ENCODE measurements around the gene SP140.

DNA sequence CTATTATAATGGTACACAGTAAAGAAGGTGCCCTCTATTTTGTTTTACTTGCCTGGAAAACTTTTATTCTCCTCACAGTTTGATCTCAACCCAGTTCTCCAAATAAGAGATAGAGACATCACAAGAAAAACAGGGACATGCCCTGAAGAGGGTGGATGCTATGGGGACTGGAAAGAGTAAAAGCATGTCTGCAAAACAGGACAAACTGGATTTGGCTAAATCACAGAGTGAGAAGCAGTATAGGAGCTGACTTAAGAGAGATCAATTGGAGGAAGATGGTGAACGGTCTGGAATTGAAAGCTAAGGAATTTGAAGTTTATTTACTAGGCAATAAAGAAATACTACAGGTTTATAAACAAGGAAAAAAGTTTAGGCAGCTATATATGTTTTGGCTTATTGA is 134.5 kb downstream of the SP140 start:
- no peak for TF ChIP-seq EZH2phosphoT487 (IDR thresholded peaks at IDR 0.05; ENCODE audit: insufficient read depth, low read depth)
- no peak for TF ChIP-seq EZH2 (IDR thresholded peaks at IDR 0.05; ENCODE audit: insufficient read depth, poor library complexity, severe bottlenecking)

Measured in GM23248 (cell line).